K562 (cell line): ENCODE measurements around the gene CD22. TPM values are rescaled to one million over a fixed set of nuclear protein-coding genes. Genes with fewer than 3 reads are reported as not detected.

Experiments used
- ATAC-seq: fragments of 200-7000 bp; cut with Tn5 transposase; 3 replicates; pipeline ENCODE4 v1.9.1; 2020; ENCODE audit warnings: moderate library complexity
- BruUV-seq: library from RNA; stranded (reverse); fragments of 400-500 nt; replicated peaks from 2 replicates; lab custom pipeline; 2021; lab: Mats Ljungman, UMichigan
- CTCF ChIA-PET: fragments of 300-600 bp; formaldehyde crosslinking; extraction: SDS; loops from one replicate; lab custom pipeline; 2021; ENCODE audit warnings: low intra/inter-chr PET ratio; lab: Yijun Ruan, JAX
- POLR2A ChIA-PET: fragments of 300-600, 350-650 bp; sonication (Branson Sonifier 250); formaldehyde crosslinking; extraction: SDS; loops from one replicate; lab custom pipeline; 2021; ENCODE audit warnings: antibody characterized with exemption, inconsistent platforms; lab: Yijun Ruan, JAX
- DNase-seq, 4 experiments: peaks; one replicate each; pipeline versions ENCODE4 v3.0.0 to v3.0.0-alpha.2; 2011 to 2018; ENCODE audit warnings: low spot score in 3 of 4, mixed read lengths in 3 of 4; ENCODE audit errors: extremely low read depth in 1 of 4
- FAIRE-seq: peaks from 2 replicates; lab custom pipeline; 2011; peaks lifted over from hg19 to GRCh38; lab: Jason Lieb, UNC
- H2AFZ ChIP-seq: 2 replicates; pipeline ENCODE4 v1.6.0; 2011; ENCODE audit warnings: low read depth, low read length, control low read depth, inconsistent platforms
- H3K27ac ChIP-seq: fragments of 200-600 bp; 3 replicates; pipeline ENCODE4 v1.8.0; 2011; ENCODE audit warnings: low read depth, mild to moderate bottlenecking, control low read depth, inconsistent platforms, low read length, moderate library complexity, mixed read lengths; ENCODE audit errors: extremely low read depth
- H3K27me3 ChIP-seq, 2 experiments: fragments of 300-600 bp in 1 of 2; 2 replicates in 1 of 2; 3 replicates in 1 of 2; pipeline versions ENCODE4 v1.6.0 to v1.8.0; 2011; ENCODE audit warnings: inconsistent platforms in 2 of 2, low read length in 2 of 2, mild to moderate bottlenecking in 1 of 2, mixed read lengths in 1 of 2, moderate library complexity in 1 of 2; ENCODE audit not compliant: control insufficient read depth in 2 of 2, insufficient read depth in 2 of 2
- H3K36me3 ChIP-seq: fragments of 300-600 bp; 3 replicates; pipeline ENCODE4 v1.8.0; 2011; ENCODE audit warnings: mild to moderate bottlenecking, low read length, inconsistent platforms; ENCODE audit not compliant: control insufficient read depth, insufficient read depth
- H3K4me1 ChIP-seq, 2 experiments: fragments of 200-600 bp in 1 of 2; replicated peaks in 1 of 2; 2 replicates in 1 of 2; 3 replicates in 1 of 2; pipeline versions ENCODE4 v1.5.1 to v1.8.0; 2011; ENCODE audit warnings: inconsistent platforms in 2 of 2, low read length in 2 of 2, mild to moderate bottlenecking in 1 of 2, mixed read lengths in 1 of 2, moderate library complexity in 1 of 2; ENCODE audit not compliant: control insufficient read depth in 2 of 2, insufficient read depth in 2 of 2
- H3K4me2 ChIP-seq: 2 replicates; pipeline ENCODE4 v1.6.1; 2011; ENCODE audit warnings: low read length, control low read depth, inconsistent platforms, mixed read lengths; ENCODE audit not compliant: insufficient read depth
- H3K4me3 ChIP-seq: fragments of 200-600 bp; sonication (generic), shearing (Covaris generic); 2 replicates; pipeline ENCODE4 v1.5.1; 2016; ENCODE audit warnings: control low read depth, inconsistent platforms
- H3K79me2 ChIP-seq: fragments of 200-600 bp; 3 replicates; pipeline ENCODE4 v1.8.0; 2011; ENCODE audit warnings: low read length, inconsistent platforms; ENCODE audit not compliant: control insufficient read depth, insufficient read depth
- H3K9ac ChIP-seq, 2 experiments: 2 replicates each; pipeline versions ENCODE4 v1.6.0 to v1.6.1; 2011; ENCODE audit warnings: low read depth in 2 of 2, low read length in 2 of 2, control low read depth in 1 of 2, inconsistent platforms in 1 of 2, mild to moderate bottlenecking in 1 of 2, mixed read lengths in 1 of 2; ENCODE audit not compliant: insufficient read depth in 1 of 2
- H3K9me1 ChIP-seq: one replicate; pipeline ENCODE4 v1.6.0; 2011; ENCODE audit warnings: inconsistent platforms, mild to moderate bottlenecking, low read length, moderate library complexity; ENCODE audit not compliant: control insufficient read depth, insufficient read depth
- H3K9me3 ChIP-seq: replicated peaks from 2 replicates; pipeline ENCODE4 v1.5.1; 2011; ENCODE audit warnings: low read depth, low read length, inconsistent platforms; ENCODE audit not compliant: control insufficient read depth, insufficient read depth
- H4K20me1 ChIP-seq: replicated peaks from 2 replicates; pipeline ENCODE4 v1.6.1; 2011; ENCODE audit warnings: low read length, inconsistent platforms, mixed read lengths; ENCODE audit not compliant: control insufficient read depth, insufficient read depth
- HDAC1 ChIP-seq, 2 experiments: fragments of 450-650 bp; IDR thresholded peaks; 2 replicates each; pipeline ENCODE4 v1.6.1; 2016 to 2017; ENCODE audit warnings: inconsistent platforms in 1 of 2, mild to moderate bottlenecking in 1 of 2, moderate library complexity in 1 of 2
- MAFG ChIP-seq: fragments of 450-650 bp; conservative IDR thresholded peaks from 2 replicates; pipeline ENCODE4 v1.6.1; 2016; ENCODE audit warnings: missing genetic modification characterization, missing compliant biosample characterization
- NBN ChIP-seq: fragments of 450-650 bp; IDR thresholded peaks from 2 replicates; pipeline ENCODE4 v1.6.1; 2016; ENCODE audit warnings: low read depth, mild to moderate bottlenecking
- OTX1 ChIP-seq: fragments of 450-650 bp; formaldehyde crosslinking; IDR thresholded peaks from 2 replicates; pipeline ENCODE4 v1.4.0; 2022; ENCODE audit warnings: mild to moderate bottlenecking
- SMARCA4 ChIP-seq: fragments of 450-650 bp; IDR thresholded peaks from 2 replicates; pipeline ENCODE4 v1.6.1; 2016
- SREBF2 ChIP-seq: sonication (generic); formaldehyde crosslinking; IDR thresholded peaks from 2 replicates; pipeline ENCODE4 v1.4.0; 2020; ENCODE audit warnings: mild to moderate bottlenecking, missing genetic modification reagents
- SRF ChIP-seq, 2 experiments: fragments of 250-450, 450-650 bp in 1 of 2; sonication (Bioruptor Pico) in 1 of 2; sonication (generic) in 1 of 2; formaldehyde crosslinking; IDR thresholded peaks; 2 replicates each; pipeline versions ENCODE4 v1.5.0 to v1.5.1; 2020 to 2022; ENCODE audit warnings: mild to moderate bottlenecking in 1 of 2, missing genetic modification reagents in 1 of 2
- ZNF174 ChIP-seq: fragments of 250-450 bp; sonication (Bioruptor Pico); IDR thresholded peaks from 2 replicates; pipeline ENCODE4 v1.4.0; 2020; ENCODE audit warnings: mild to moderate bottlenecking
- ZNF311 ChIP-seq: fragments of 250-450 bp; sonication (Bioruptor Pico); IDR thresholded peaks from 2 replicates; pipeline ENCODE4 v1.4.0; 2020; ENCODE audit warnings: mild to moderate bottlenecking, moderate library complexity
- ZNF699 ChIP-seq: fragments of 250-450 bp; sonication (Bioruptor Pico); IDR thresholded peaks from 2 replicates; pipeline ENCODE4 v1.8.0; 2021; ENCODE audit warnings: mild to moderate bottlenecking, moderate library complexity; ENCODE audit not compliant: insufficient replicate concordance
- WGBS: fragments of 100-300 bp; shearing (Covaris generic); methylation state at CpG from one replicate; pipeline ENCODE4 v1.1.6; 2016; ENCODE audit warnings: low coverage, mixed read lengths; ENCODE audit not compliant: insufficient coverage; ENCODE audit errors: missing lambda C conversion rate; 5-methylcytosine and 5-hydroxymethylcytosine counted together
- in situ Hi-C: fragments of 300-500 bp; cut with MboI; formaldehyde crosslinking; loops from 4 replicates; pipeline ENCODE4 v1.15.0; 2018; ENCODE audit warnings: inconsistent platforms, mixed read lengths
- intact Hi-C: fragments of 100-400 bp; cut with micrococcal nuclease; formaldehyde crosslinking; loops from 2 replicates; pipeline ENCODE4 v1.14.2; 2022
- polyA plus RNA-seq, 8 experiments: library from polyadenylated mRNA; depleted of rRNA in 4 of 8; stranded (reverse) in 5 of 8; unstranded in 3 of 8; fragments of >200 nt; fragmentation: Nextera tagmentation in 2 of 8; fragmentation: Illumina TruSeq in 1 of 8; extraction: Ambion mirVana in 2 of 8; extraction: Trizol in 1 of 8; gene quantifications; 2 replicates each; pipeline versions ENCODE4 v1.2.1 to v1.2.3, GENCODE V29; 2011 to 2014; ENCODE audit warnings: inconsistent platforms in 1 of 8, missing spikeins in 1 of 8
- total RNA-seq, 7 experiments: library from RNA; depleted of rRNA in 6 of 7; stranded (reverse); fragments of >200 nt in 6 of 7; fragmentation: Illumina TruSeq in 2 of 7; extraction: Trizol in 2 of 7; gene quantifications; 2 replicates each; pipeline versions ENCODE4 v1.2.1 to v1.2.3, GENCODE V29; 2011 to 2021; ENCODE audit warnings: low replicate concordance in 1 of 7
- TF ChIP-seq, protein P1 (sequence below): fragments of 450-650 bp; formaldehyde crosslinking; IDR thresholded peaks from 2 replicates; pipeline ENCODE4 v1.4.0; 2022; ENCODE audit warnings: missing genetic modification characterization
- TF ChIP-seq, protein P2 (sequence below): fragments of 250-450 bp; sonication (Bioruptor Pico); IDR thresholded peaks from 2 replicates; pipeline ENCODE4 v1.5.0; 2020; ENCODE audit warnings: mild to moderate bottlenecking, borderline replicate concordance
- TF ChIP-seq, protein P3 (sequence below): sonication (generic); formaldehyde crosslinking; IDR thresholded peaks from 2 replicates; pipeline ENCODE4 v1.8.1; 2023; ENCODE audit warnings: mild to moderate bottlenecking, missing genetic modification reagents
- TF ChIP-seq, protein P4 (sequence below): fragments of 250-450 bp; sonication (Bioruptor Pico); IDR thresholded peaks from 2 replicates; pipeline ENCODE4 v1.4.0; 2020; ENCODE audit warnings: borderline replicate concordance

CD22 gene
- total and polyA plus RNA-seq, 9 of the 15 experiments (the other 6 are each of a cell fraction or from before 2014, with no cell fraction given) = 0.29 to 5.0 (median 3.5) TPM

DNA sequence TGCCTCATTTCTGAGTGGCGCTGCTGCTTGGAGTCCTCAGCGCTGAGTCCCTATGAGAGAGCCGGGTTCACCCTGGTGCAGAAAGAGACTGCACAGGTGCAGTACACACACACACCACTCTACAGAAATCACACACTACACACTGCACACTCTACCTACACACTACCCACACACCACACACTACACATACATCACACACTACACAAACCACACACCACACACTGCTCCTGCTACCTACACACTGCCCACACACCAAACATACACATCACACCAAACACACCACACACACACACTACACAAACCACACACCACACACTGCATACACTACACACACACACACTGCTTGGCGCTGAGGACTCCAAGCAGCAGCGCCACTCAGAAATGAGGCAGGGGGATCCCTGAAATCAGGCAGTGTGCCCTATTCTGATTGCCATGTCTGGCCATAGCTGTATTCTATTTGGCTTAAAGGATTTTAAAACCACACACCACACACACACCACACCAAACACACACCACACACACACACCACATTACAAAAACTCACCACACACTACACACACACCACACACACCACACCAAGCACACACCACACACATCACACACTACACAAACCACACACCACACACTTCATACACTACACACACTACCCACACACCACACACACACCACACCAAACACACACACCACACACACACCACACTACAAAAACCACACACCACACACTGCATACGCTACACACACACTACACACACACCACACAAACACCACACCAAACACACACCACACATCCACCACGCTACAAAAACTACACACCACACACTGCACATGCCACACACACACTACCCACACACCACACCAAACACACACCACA, 32.1 kb upstream of the CD22 start:
- BruUV-seq = no TSS peak
- TF ChIP-seq OTX1 (CRISPR knock-in tag) = peak; percentile 9; the same call in 1 of the 2 replicates
- no peak for TF ChIP-seq ZNF699
- TF ChIP-seq MAFG (tag) = no peak
- TF ChIP-seq, protein P1, sequence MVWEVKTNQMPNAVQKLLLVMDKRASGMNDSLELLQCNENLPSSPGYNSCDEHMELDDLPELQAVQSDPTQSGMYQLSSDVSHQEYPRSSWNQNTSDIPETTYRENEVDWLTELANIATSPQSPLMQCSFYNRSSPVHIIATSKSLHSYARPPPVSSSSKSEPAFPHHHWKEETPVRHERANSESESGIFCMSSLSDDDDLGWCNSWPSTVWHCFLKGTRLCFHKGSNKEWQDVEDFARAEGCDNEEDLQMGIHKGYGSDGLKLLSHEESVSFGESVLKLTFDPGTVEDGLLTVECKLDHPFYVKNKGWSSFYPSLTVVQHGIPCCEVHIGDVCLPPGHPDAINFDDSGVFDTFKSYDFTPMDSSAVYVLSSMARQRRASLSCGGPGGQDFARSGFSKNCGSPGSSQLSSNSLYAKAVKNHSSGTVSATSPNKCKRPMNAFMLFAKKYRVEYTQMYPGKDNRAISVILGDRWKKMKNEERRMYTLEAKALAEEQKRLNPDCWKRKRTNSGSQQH (CRISPR knock-in tag) = peak; percentile 51
- TF ChIP-seq SRF (CRISPR knock-in tag; IDR thresholded peaks at IDR 0.05) = no peak
- peak; percentile 64; the same call in 1 of the 2 replicates for TF ChIP-seq NBN
- no peak for TF ChIP-seq ZNF174 (CRISPR knock-in tag)
- no peak for TF ChIP-seq ZNF311 (CRISPR knock-in tag)
- TF ChIP-seq, protein P2, sequence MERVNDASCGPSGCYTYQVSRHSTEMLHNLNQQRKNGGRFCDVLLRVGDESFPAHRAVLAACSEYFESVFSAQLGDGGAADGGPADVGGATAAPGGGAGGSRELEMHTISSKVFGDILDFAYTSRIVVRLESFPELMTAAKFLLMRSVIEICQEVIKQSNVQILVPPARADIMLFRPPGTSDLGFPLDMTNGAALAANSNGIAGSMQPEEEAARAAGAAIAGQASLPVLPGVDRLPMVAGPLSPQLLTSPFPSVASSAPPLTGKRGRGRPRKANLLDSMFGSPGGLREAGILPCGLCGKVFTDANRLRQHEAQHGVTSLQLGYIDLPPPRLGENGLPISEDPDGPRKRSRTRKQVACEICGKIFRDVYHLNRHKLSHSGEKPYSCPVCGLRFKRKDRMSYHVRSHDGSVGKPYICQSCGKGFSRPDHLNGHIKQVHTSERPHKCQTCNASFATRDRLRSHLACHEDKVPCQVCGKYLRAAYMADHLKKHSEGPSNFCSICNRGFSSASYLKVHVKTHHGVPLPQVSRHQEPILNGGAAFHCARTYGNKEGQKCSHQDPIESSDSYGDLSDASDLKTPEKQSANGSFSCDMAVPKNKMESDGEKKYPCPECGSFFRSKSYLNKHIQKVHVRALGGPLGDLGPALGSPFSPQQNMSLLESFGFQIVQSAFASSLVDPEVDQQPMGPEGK (CRISPR knock-in tag) = no peak
- no peak for TF ChIP-seq SREBF2 (CRISPR knock-in tag)
- TF ChIP-seq, protein P3, sequence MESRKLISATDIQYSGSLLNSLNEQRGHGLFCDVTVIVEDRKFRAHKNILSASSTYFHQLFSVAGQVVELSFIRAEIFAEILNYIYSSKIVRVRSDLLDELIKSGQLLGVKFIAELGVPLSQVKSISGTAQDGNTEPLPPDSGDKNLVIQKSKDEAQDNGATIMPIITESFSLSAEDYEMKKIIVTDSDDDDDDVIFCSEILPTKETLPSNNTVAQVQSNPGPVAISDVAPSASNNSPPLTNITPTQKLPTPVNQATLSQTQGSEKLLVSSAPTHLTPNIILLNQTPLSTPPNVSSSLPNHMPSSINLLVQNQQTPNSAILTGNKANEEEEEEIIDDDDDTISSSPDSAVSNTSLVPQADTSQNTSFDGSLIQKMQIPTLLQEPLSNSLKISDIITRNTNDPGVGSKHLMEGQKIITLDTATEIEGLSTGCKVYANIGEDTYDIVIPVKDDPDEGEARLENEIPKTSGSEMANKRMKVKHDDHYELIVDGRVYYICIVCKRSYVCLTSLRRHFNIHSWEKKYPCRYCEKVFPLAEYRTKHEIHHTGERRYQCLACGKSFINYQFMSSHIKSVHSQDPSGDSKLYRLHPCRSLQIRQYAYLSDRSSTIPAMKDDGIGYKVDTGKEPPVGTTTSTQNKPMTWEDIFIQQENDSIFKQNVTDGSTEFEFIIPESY = peak; percentile 94
- TF ChIP-seq HDAC1 (IDR thresholded peaks at IDR 0.05) = peak in 1 of 2 experiments; percentile 55; a peak in 2 of 4 replicates
- TF ChIP-seq, protein P4, sequence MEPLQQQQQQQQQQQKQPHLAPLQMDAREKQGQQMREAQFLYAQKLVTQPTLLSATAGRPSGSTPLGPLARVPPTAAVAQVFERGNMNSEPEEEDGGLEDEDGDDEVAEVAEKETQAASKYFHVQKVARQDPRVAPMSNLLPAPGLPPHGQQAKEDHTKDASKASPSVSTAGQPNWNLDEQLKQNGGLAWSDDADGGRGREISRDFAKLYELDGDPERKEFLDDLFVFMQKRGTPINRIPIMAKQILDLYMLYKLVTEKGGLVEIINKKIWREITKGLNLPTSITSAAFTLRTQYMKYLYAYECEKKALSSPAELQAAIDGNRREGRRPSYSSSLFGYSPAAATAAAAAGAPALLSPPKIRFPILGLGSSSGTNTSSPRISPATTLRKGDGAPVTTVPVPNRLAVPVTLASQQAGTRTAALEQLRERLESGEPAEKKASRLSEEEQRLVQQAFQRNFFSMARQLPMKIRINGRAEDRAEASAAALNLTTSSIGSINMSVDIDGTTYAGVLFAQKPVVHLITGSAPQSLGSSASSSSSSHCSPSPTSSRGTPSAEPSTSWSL = no peak
- TF ChIP-seq SMARCA4 = peak; percentile 8; the same call in 1 of the 2 replicates

More for the DNA sequence above, 32.1 kb upstream of the CD22 start:
- H3K9ac ChIP-seq = no peak overlapping the region
- H3K9me1 ChIP-seq = peaks cover 6% of the 10 kb centered on the region
- H3K4me3 ChIP-seq = no peak overlapping the region
- peaks cover 43 to 72% of the 10 kb centered on the region in 2 experiments for H3K4me1 ChIP-seq
- ATAC-seq (no peak), DNase-seq (no peak), FAIRE-seq (peak; percentile 76)
- H3K36me3 ChIP-seq = no peaks in the 10 kb centered on the region
- ChIA-PET CTCF (no interaction called here), POLR2A (interaction anchor here (0.8 kb wide), 1 partner anchor 18 kb away, joined by 3 read pairs; no protein-coding TSS in a partner anchor)
- H2AFZ ChIP-seq = no peak overlapping the region
- no peak overlapping the region for H3K4me2 ChIP-seq
- WGBS = 73% methylated on average over 6 of the region's 7 CpGs
- no peaks in the 10 kb centered on the region for H4K20me1 ChIP-seq
- in situ Hi-C loops = no loop called here
- intact Hi-C loops = no loop called here
- peak overlapping the region; percentile 25; the same call in 1 of the 3 replicates for H3K27ac ChIP-seq
- no peaks in the 10 kb centered on the region for H3K79me2 ChIP-seq
- peaks cover 2 to 5% of the 10 kb centered on the region in 2 experiments; a peak in 3 of 5 replicates for H3K27me3 ChIP-seq
- H3K9me3 ChIP-seq = no peaks in the 10 kb centered on the region
